BLaER1 (cell line): ENCODE measurements around the gene CFAP70.
"Not testable (repeated sequence)": the region's sequence is repeated elsewhere in the genome, so short reads cannot be mapped to it uniquely, and the experiment has no call there.

ENCODE experiments used
- H3K27ac ChIP-seq: shearing (Covaris generic); formaldehyde crosslinking; 2 replicates; pipeline ENCODE4 v1.8.1; 2022
- H3K27me3 ChIP-seq: shearing (Covaris generic); formaldehyde crosslinking; 2 replicates; pipeline ENCODE4 v1.8.1; 2022
- H3K36me3 ChIP-seq: shearing (Covaris generic); formaldehyde crosslinking; 2 replicates; pipeline ENCODE4 v1.8.1; 2022
- H3K4me1 ChIP-seq: shearing (Covaris generic); formaldehyde crosslinking; 2 replicates; pipeline ENCODE4 v1.8.1; 2022
- H3K4me2 ChIP-seq: shearing (Covaris generic); formaldehyde crosslinking; 2 replicates; pipeline ENCODE4 v1.8.1; 2022
- H3K4me3 ChIP-seq: shearing (Covaris generic); formaldehyde crosslinking; 2 replicates; pipeline ENCODE4 v1.8.1; 2022
- H3K9ac ChIP-seq: shearing (Covaris generic); formaldehyde crosslinking; 2 replicates; pipeline ENCODE4 v1.8.1; 2022
- H3K9me3 ChIP-seq: shearing (Covaris generic); formaldehyde crosslinking; 2 replicates; pipeline ENCODE4 v1.8.1; 2022
- H4K20me1 ChIP-seq: shearing (Covaris generic); formaldehyde crosslinking; 2 replicates; pipeline ENCODE4 v1.8.1; 2022
- Cebpa-rat ChIP-seq: shearing (Covaris generic); IDR thresholded peaks from 2 replicates; pipeline ENCODE4 v1.8.1; 2022

CFAP70 gene

DNA sequence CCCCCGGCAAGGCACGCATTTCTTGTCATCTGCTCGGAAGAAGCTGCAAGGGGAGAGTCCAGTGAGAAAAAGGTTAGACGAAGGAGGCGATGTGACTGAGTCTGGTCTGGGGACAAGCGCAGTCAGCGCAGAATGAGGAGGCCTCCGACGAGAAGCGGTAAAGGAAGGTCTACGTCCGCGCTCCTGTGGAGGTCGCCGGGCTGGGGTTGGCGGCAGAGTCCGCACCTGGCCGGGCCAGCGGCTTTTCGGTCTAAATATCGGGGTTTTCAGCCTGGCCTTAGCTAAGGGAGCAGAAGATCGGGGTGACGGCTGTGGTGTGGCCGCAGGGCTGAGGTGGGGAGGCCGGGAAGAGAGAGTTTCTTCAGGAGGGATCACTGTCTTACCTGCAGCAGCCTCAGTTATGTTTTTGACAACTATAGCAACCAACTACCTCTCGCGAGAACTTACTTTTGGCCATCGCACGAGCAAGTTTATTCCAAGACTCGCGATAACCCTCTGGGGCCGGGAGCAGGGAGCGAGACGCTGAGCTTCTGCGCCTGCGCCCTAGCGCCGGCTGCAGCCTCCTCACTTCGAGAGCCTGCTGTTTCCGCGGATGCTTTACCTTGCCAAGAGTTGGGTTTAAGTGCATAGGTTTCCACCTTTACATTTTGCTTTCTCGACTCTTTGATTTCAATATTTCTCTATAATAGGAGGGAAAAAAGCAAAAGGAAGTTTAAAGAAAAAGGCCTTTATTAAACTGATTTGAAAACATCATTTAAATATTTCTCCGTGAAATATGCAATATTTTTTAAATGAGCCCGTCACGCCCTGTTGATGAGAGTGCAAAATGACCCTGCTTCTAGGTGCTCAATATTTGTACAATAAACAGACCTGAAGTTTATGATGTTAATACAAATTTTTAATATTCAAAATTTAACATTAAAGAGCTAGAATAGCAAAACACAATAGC lies at the start of gene CFAP70:
Gene CFAP70, minus strand, starts transcription at position 534 of the 949 bp plus-strand sequence. CDS start 4,068 bp downstream, outside the sequence.
- no peaks in the 10 kb centered on the region for H3K4me1 ChIP-seq
- TF ChIP-seq Cebpa-rat: no peak
- peaks cover 16% of the 10 kb centered on the region for H3K27me3 ChIP-seq
- H4K20me1 ChIP-seq: no peaks in the 10 kb centered on the region
- no peak within 1 kb of the TSS for H3K27ac ChIP-seq
- peaks cover 4% of the 10 kb centered on the region; the same call in 1 of the 2 replicates for H3K36me3 ChIP-seq
- H3K9me3 ChIP-seq: no peaks in the 10 kb centered on the region
- no peak within 1 kb of the TSS for H3K4me3 ChIP-seq
- H3K4me2 ChIP-seq: no peak within 1 kb of the TSS
- no peak within 1 kb of the TSS for H3K9ac ChIP-seq

DNA sequence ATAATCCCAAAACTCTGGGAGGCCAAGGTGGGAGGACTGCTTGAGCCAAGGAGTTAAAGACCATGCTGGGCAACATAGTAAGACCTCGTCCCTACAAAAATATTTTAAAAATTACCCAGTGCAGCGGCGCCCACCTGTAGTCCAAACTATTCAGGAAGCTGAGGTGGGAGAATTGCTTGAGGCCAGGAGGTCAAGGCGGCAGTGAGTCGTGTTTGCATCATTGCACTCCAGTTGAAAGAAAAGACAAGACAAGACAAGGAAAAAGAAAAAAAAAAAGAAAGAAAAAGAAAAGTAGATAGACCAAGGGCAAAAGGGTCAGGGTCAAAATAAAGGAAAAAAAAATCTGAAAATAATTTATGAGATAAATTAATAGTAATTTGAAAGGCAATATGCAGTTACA lies 49.4 kb upstream of the CFAP70 start:
- H3K9ac ChIP-seq: no peak overlapping the region
- TF ChIP-seq Cebpa-rat: no peak
- H3K27me3 ChIP-seq: no peaks in the 10 kb centered on the region
- H3K4me1 ChIP-seq: peaks cover 8% of the 10 kb centered on the region
- H3K36me3 ChIP-seq: peaks cover 9% of the 10 kb centered on the region; the same call in 1 of the 2 replicates
- no peak overlapping the region for H3K4me2 ChIP-seq
- H4K20me1 ChIP-seq: peaks cover 70% of the 10 kb centered on the region
- H3K27ac ChIP-seq: no peak overlapping the region
- H3K9me3 ChIP-seq: no peaks in the 10 kb centered on the region
- no peak overlapping the region for H3K4me3 ChIP-seq

DNA sequence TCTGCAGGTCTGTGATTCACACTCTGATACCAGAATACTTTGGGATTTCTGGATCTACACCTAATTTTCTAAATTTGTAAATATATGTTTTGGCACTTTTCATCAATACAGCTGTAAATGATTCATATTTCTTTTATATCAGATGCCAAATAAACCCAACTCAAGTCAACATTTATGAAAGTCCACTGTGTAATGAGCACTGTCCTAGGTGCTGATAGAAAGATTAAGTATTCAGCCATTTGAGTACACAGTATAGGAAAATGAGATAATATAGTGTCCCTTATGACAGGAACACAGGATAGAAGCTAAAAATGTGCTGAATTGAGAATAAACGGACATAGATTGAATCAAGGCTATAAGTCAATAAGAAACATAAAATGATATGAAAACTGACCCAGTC lies 48.8 kb upstream of the CFAP70 start:
- Histone ChIP-seq H3K4me1 (peaks cover 2% of the 10 kb centered on the region), H3K27ac (no peak overlapping the region), H3K36me3 (peaks cover 9% of the 10 kb centered on the region; the same call in 1 of the 2 replicates), H3K9ac (no peak overlapping the region), H3K4me2 (no peak overlapping the region), H3K27me3 (no peaks in the 10 kb centered on the region), H3K9me3 (no peaks in the 10 kb centered on the region), H3K4me3 (no peak overlapping the region), H4K20me1 (peaks cover 72% of the 10 kb centered on the region)
- TF ChIP-seq Cebpa-rat: no peak

DNA sequence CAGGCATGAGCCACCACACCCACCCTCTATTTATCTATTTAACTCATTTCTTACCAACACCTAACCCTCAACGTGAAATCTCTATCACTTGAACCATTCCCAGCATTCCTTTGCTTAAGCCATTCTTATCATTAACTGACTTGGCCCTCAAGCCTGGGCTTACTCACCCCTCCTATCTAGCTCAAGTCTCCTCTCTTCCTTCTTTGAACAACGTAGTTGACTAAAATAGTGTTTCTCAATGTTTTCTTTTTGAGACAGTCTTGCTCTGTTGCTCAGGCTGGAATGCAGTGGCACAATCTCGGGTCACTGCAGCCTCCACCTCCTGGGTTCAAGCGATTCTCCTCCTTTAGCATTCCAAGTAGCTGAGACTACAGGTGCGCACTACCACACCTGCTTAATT lies 48.2 kb upstream of the CFAP70 start:
- Histone ChIP-seq H3K9ac (no peak overlapping the region), H3K27ac (no peak overlapping the region), H3K4me1 (no peaks in the 10 kb centered on the region), H4K20me1 (peaks cover 74% of the 10 kb centered on the region), H3K9me3 (no peaks in the 10 kb centered on the region), H3K27me3 (no peaks in the 10 kb centered on the region), H3K36me3 (peaks cover 9% of the 10 kb centered on the region; the same call in 1 of the 2 replicates), H3K4me2 (no peak overlapping the region), H3K4me3 (no peak overlapping the region)
- no peak for TF ChIP-seq Cebpa-rat

DNA sequence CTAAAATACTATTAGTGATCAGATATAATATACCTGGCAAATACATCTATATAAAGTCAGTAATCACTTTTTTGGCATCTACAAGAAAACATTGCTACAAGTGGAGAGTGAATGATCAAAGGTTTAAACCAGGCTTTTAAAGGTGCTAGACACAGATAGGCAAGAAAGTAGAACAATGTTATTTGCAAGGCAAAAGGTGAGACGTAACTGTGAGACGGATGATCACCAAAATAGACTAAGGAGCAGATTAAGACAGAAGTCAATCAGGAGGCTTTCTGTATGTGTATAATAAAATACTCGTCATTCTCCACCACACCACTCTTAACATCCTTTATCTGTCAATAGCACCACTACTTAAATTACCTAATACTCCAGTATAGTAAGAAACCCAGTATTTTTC lies 46.9 kb upstream of the CFAP70 start:
- Histone ChIP-seq H3K36me3 (peaks cover 9% of the 10 kb centered on the region; the same call in 1 of the 2 replicates), H3K27ac (no peak overlapping the region), H4K20me1 (peaks cover 87% of the 10 kb centered on the region), H3K27me3 (no peaks in the 10 kb centered on the region), H3K4me2 (no peak overlapping the region), H3K4me3 (no peak overlapping the region), H3K9me3 (no peaks in the 10 kb centered on the region), H3K9ac (no peak overlapping the region), H3K4me1 (no peaks in the 10 kb centered on the region)
- no peak for TF ChIP-seq Cebpa-rat

DNA sequence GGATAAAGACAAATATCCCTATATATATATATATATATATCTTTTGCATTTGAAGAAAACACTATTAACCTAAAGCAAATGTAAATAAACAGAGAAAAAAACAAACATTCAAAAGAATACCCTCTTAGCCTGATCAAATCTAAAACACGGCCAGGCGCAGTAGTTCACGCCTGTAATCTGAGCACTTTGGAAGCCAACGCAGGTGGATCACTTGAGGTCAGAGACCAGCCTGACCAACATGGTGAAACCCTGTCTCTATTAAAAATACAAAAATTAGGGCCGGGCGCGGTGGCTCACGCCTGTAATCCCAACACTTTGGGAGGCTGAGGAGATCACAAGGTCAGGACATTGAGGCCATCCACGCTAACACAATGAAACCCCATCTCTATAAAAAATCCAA lies 46.0 kb upstream of the CFAP70 start:
- Histone ChIP-seq H3K4me3 (no peak overlapping the region), H3K27me3 (no peaks in the 10 kb centered on the region), H3K27ac (no peak overlapping the region), H3K4me1 (no peaks in the 10 kb centered on the region), H3K4me2 (no peak overlapping the region), H3K9me3 (no peaks in the 10 kb centered on the region), H3K9ac (no peak overlapping the region), H4K20me1 (peaks cover 90% of the 10 kb centered on the region), H3K36me3 (peaks cover 17% of the 10 kb centered on the region; the same call in 1 of the 2 replicates)
- no peak for TF ChIP-seq Cebpa-rat

DNA sequence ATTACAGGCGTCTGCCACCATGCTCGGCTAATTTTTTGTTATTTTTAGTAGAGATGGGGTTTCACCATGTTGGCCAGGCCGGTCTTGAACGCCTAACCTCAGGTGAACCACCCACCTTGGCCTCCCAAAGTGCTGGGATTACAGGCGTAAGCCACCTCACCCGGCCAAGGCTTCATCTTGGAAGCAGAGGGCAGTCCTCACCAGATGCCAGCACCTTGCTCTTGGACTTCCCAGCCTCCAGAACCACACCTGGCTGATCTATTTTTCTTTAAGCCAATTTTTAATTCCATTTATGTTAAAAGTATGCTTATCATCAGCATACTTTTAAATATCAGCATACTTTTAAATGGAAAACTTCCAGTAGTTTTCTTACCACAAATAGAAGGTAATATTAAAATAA lies 43.0 kb upstream of the CFAP70 start:
- Histone ChIP-seq H3K36me3 (peaks cover 37% of the 10 kb centered on the region), H3K9ac (no peak overlapping the region)

DNA sequence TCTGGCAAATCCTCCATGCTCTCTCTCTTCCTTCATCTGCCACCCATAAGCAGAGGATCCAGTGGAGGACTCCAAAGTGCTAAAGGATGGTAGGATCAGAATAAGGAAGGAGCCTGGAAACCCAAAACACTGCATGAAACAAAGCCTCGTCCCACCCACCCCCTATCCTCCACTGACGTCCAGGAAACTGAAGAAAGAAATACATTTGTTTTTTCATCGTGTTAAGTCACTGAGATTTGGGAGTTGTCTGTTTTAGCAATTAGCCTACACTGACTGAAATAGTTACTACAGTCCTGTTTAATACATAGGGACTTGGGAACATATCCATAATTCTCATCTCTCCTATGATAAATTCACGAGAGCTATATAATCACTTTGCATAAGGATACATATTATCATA lies 40.4 kb upstream of the CFAP70 start:
- H3K27ac ChIP-seq: no peak overlapping the region
- no peak overlapping the region for H3K9ac ChIP-seq
- no peak overlapping the region for H3K4me2 ChIP-seq
- no peak for TF ChIP-seq Cebpa-rat
- H3K9me3 ChIP-seq: 0 out of 2 replicates have a peak, but pooled peaks cover 3% of the 10 kb centered on the region
- H3K27me3 ChIP-seq: no peaks in the 10 kb centered on the region
- H4K20me1 ChIP-seq: peaks cover 51% of the 10 kb centered on the region
- peaks cover 60% of the 10 kb centered on the region for H3K36me3 ChIP-seq
- no peak overlapping the region for H3K4me3 ChIP-seq
- H3K4me1 ChIP-seq: no peaks in the 10 kb centered on the region

More for the DNA sequence above, 43.0 kb upstream of the CFAP70 start:
- no peaks in the 10 kb centered on the region for H3K4me1 ChIP-seq
- no peaks in the 10 kb centered on the region for H3K9me3 ChIP-seq
- no peak for TF ChIP-seq Cebpa-rat
- no peaks in the 10 kb centered on the region for H3K27me3 ChIP-seq
- peaks cover 75% of the 10 kb centered on the region for H4K20me1 ChIP-seq
- no peak overlapping the region for H3K4me3 ChIP-seq
- H3K27ac ChIP-seq: no peak overlapping the region
- H3K4me2 ChIP-seq: no peak overlapping the region

DNA sequence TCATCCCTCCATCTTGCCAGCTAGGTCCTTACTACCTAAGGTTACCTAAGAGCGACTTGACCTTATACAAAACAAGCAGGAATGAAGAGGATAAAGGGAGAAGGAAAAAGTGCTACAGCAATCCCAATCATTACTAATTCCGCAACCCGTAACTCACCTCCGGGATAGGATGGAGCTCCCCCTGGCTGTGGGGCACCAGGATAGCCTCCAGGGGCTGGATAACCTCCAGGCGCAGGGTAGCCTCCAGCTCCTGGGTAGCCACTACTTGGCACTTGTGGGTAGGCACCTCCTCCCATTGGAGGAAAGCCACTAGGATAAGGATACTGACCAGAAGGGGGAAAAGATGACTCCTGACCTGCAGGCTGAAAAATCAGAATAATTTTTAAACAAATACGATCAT lies 39.4 kb upstream of the CFAP70 start:
- no peak overlapping the region for H3K9ac ChIP-seq
- H4K20me1 ChIP-seq: peaks cover 41% of the 10 kb centered on the region
- peaks cover 60% of the 10 kb centered on the region for H3K36me3 ChIP-seq
- no peaks in the 10 kb centered on the region for H3K27me3 ChIP-seq
- no peak overlapping the region for H3K27ac ChIP-seq
- no peak overlapping the region for H3K4me2 ChIP-seq
- H3K4me1 ChIP-seq: no peaks in the 10 kb centered on the region
- 0 out of 2 replicates have a peak, but pooled peaks cover 8% of the 10 kb centered on the region for H3K9me3 ChIP-seq
- no peak for TF ChIP-seq Cebpa-rat
- H3K4me3 ChIP-seq: no peak overlapping the region

DNA sequence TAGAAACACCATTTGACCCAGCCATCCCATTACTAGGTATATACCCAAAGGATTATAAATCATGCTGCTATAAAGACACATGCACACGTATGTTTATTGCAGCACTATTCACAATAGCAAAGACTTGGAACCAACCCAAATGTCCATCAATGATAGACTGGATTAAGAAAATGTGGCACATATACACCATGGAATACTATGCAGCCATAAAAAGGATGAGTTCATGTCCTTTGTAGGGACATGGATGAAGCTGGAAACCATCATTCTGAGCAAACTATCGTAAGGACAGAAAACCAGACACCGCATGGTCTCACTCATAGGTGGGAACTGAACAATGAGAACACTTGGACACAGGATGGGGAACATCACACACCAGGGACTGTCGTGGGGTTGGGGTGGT lies 35.7 kb upstream of the CFAP70 start:
- H3K9me3 ChIP-seq, H3K4me1 ChIP-seq, H3K27me3 ChIP-seq, H3K27ac ChIP-seq, H3K4me2 ChIP-seq, H3K9ac ChIP-seq, H3K4me3 ChIP-seq: not testable (repeated sequence)
- peaks cover 12% of the 10 kb centered on the region for H4K20me1 ChIP-seq
- peaks cover 73% of the 10 kb centered on the region for H3K36me3 ChIP-seq
